NCI-H524 (cell line): ENCODE measurements around the gene SAMD4A.

ENCODE experiments used
- DNase-seq, 2 experiments: peaks; one replicate each; lab custom pipeline; 2025; lab: John Stamatoyannopoulos, UW

Gene SAMD4A

GRCh38 chr14:54660604-54661111 is 93.7 kb downstream of the SAMD4A start:
- no peak for DNase-seq

- no peak for DNase-seq
These were observed 95.7 kb downstream of the SAMD4A start for GRCh38 chr14:54662491-54663133.

GRCh38 chr14:54664961-54665360 is 98.0 kb downstream of the SAMD4A start:
- no peak for DNase-seq

- no peak for DNase-seq
These were observed 99.0 kb downstream of the SAMD4A start for GRCh38 chr14:54665946-54666345.

- DNase-seq, result no peak
These were observed 100.3 kb downstream of the SAMD4A start for GRCh38 chr14:54667026-54667744.

- DNase-seq, result no peak
These were observed 100.8 kb downstream of the SAMD4A start for GRCh38 chr14:54667764-54668163.

- no peak for DNase-seq
These were observed 103.0 kb downstream of the SAMD4A start for GRCh38 chr14:54669721-54670561.

- no peak for DNase-seq
These were observed 104.6 kb downstream of the SAMD4A start for GRCh38 chr14:54671537-54671936.

- DNase-seq, result no peak
These were observed 105.3 kb downstream of the SAMD4A start for GRCh38 chr14:54672181-54672580.

GRCh38 chr14:54672688-54673087 is 105.8 kb downstream of the SAMD4A start:
- DNase-seq, result no peak

- DNase-seq, result no peak
These were observed 106.5 kb downstream of the SAMD4A start for GRCh38 chr14:54673193-54674045.

GRCh38 chr14:54674046-54674741 is 107.3 kb downstream of the SAMD4A start:
- DNase-seq, result no peak

- DNase-seq, result no peak
These were observed 108.6 kb downstream of the SAMD4A start for GRCh38 chr14:54675236-54676128.

GRCh38 chr14:54676812-54677708 is 110.1 kb downstream of the SAMD4A start:
- no peak for DNase-seq

- no peak for DNase-seq
These were observed 113.7 kb downstream of the SAMD4A start for GRCh38 chr14:54680651-54681050.

- no peak for DNase-seq
These were observed 114.9 kb downstream of the SAMD4A start for GRCh38 chr14:54681811-54682261.

- no peak for DNase-seq
These were observed 115.7 kb downstream of the SAMD4A start for GRCh38 chr14:54682578-54682977.

GRCh38 chr14:54683882-54684794 is 117.2 kb downstream of the SAMD4A start:
- DNase-seq, result no peak
